ENCODE data around the gene KIAA0319L.
"Not testable (repeated sequence)": the region's sequence is repeated elsewhere in the genome, so short reads cannot be mapped to it uniquely, and the experiment has no call there.

The KIAA0319L gene

DNA sequence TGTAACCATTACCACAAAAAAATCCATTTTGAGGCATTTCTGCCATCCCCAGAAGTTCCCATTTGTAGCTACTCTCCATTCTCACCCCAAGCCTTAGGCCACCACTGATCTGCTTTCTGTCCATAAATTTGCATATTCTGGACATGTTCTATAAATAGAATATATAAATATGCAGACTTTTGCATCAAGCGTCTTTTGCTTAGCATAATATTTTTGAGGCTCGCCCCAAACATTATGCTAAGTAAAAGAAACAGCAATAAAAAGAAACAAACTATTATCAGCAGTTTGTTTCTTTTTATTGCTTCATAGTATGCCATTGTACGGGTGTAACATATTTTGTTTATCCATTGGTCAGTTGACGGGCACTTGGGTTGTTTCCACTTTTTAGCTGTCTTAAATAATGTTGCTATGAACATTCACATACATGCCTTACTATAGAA, 23.8 kb upstream of the KIAA0319L start:
- DNase-seq = no peak

DNA sequence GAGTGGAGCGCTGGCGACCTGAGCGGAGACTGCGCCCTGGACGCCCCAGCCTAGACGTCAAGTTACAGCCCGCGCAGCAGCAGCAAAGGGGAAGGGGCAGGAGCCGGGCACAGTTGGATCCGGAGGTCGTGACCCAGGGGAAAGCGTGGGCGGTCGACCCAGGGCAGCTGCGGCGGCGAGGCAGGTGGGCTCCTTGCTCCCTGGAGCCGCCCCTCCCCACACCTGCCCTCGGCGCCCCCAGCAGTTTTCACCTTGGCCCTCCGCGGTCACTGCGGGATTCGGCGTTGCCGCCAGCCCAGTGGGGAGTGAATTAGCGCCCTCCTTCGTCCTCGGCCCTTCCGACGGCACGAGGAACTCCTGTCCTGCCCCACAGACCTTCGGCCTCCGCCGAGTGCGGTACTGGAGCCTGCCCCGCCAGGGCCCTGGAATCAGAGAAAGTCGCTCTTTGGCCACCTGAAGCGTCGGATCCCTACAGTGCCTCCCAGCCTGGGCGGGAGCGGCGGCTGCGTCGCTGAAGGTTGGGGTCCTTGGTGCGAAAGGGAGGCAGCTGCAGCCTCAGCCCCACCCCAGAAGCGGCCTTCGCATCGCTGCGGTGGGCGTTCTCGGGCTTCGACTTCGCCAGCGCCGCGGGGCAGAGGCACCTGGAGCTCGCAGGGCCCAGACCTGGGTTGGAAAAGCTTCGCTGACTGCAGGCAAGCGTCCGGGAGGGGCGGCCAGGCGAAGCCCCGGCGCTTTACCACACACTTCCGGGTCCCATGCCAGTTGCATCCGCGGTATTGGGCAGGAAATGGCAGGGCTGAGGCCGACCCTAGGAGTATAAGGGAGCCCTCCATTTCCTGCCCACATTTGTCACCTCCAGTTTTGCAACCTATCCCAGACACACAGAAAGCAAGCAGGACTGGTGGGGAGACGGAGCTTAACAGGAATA, 20.1 kb upstream of the KIAA0319L start:
- DNase-seq = no peak

DNA sequence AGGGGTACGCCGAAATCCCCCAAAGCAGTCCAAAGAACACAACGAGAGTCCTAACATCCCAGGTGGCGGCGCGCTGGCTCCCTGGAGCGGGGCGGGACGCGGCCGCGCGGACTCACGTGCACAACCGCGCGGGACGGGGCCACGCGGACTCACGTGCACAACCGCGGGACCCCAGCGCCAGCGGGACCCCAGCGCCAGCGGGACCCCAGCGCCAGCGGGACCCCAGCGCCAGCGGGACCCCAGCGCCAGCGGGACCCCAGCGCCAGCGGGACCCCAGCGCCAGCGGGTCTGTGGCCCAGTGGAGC, 19.5 kb upstream of the KIAA0319L start:
- not testable (repeated sequence) for DNase-seq

DNA sequence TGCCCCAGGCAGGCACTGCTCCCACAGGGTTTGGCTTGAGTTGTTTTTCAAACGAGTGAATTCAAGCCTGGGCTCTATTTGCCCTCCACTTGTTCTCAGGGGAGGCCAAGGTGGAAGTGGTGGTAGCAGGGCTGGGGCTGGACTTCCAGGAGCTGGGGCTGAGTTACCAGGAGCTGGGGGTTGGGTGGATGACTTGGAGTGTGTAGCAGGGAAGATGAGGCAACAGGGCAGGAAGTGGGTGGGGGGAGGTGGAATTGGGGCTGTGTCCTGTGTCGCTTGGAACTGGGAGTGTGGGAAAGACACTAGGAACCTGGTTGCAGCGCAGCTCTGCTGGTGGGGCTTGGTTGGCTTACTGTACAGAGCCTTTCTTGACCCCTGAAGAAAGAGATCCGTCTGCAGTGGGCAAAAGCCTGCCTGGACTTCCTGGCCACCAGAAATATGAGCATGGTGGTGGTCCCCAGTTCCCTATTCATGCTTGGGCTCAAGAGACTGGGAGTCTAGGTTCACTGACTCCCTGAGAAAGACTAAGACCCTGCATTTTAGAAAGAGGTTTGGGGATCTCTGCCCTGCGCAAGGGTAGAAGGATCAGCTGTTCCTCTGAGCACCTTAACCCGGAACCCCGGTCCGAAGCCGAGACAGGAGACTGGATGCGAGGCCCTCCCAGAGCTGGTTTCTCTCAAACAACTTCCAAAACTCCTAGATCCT, 19.0 kb upstream of the KIAA0319L start:
- DNase-seq = peak; percentile 54

DNA sequence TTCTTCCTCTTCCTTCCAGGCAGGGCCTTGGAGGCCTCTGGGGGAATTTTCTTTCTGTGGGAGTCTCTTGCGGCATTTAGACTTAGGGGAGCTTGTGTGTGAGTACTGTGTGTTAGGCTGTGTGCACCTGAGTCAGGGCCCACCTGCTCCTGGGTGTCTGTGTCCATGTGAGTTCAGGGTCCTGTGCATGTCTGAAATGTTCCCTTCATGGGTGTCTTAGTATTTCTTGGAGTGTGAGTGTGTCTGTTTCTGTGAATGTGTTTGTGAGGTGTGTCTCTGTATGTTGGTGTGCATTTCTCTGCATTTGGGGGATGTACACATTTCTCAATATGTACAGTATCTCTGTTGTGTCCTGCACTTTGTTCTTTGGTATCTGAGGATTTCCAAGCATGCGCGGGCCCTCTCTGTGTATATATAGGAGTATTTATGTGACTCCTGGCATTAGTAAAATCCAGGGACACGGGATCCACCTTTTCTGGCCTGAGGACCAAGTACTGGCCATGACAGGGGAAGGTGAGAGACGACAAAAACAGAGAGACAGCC, 18.3 kb upstream of the KIAA0319L start:
- no peak for DNase-seq

DNA sequence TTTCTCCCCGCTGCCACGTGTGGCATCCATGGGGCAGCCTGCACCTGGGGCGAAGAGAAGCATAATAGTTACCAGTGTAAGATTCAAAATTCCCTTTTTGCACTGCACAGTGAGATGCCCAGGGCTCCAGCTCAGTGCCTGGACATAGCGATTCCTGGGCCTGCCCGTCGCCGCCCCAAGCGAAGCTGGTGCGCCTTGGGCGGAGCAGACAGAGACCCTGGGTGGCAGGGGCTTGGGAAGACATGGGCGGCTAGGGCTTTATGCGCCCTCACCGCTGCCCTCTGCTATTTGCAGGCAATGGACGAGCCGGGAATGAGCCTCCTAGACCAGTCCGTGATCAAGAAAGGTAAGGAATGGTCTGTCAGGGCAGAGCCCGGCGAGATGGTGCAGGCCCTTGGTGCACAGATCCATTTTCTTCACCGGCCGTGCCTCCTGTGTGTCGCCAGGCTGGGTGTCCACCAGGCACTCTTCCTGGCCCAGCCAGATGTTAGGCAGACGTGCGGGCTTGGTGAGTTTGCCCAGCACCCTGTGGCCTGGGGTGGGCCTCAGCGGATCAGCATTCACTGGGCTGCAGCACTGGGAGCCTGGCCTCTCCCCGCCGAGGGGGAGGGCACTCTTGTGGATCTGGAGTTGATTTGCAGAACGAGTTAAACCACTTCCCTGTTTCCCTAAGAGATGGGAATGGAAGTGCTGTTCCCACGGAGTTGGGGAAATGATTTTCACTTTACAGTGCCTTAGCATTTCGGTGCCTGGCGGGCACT, 17.6 kb upstream of the KIAA0319L start:
- no peak for DNase-seq

DNA sequence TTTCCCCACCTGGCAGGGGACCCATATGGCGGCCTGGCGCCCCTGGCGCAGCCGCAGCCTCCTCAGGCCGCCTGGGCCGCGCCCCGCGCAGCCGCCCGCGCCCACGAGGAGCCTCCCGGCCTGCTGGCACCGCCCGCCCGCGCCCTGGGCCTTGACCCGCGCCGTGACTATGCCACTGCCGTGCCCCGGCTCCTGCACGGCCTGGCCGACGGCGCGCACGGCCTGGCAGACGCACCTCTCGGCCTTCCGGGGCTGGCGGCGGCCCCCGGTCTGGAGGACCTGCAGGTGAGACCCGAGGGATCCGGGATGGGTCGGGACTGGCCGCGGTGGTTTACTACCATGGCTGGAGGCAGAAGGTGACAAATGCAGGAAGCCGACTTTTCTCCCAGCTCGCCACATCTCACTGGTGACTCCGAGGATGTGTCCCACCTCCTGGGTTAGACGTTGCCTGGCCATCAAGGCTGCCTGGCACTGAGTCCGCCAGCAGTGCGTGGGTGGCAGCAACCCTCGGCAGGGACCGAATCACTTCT, 17.0 kb upstream of the KIAA0319L start:
- DNase-seq = no peak

DNA sequence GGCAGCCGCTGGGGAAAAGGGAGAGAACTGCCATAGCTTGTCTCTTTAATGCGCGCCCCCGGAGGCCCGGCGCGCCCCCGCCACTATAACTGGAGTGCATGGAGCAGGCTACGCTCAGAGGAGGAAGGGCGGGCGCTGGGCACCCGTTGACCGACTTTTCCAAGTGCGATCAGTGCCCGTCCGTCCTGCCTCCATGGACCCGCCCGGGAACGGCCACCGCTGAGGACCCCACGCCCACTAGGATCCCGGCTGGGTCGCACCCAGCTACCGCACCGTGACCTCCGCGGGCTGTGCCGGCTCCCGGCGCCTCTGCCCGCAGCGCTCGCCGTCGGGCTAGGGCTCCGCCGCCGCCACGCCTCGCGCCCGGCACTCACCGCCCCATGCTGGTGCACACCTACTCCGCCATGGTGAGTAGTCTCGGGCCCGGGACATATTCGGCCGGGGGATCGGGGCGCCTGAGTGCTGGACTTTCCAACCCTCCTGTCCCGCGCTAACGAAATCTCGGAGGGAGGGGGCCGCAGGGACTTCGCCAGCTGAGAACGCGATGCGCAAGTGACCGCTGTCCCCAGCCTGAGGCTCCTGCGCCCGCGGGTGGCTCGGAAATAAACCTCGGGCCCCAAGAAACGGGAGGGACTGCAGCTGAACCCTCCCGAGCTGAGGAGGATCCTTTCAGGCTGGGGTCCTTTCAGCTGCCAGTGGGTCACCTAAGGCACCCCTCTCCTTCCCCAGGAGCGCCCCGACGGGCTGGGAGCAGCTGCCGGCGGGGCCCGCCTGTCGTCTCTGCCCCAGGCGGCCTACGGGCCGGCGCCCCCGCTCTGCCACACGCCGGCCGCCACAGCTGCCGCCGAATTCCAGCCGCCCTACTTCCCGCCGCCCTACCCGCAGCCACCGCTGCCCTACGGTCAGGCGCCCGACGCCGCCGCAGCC, 16.3 kb upstream of the KIAA0319L start, which contains the start of gene TFAP2E:
Gene TFAP2E, plus strand, starts transcription at position 117 of the 927 bp plus-strand sequence. Its CDS starts 264 bp downstream, at position 381.
- peak; percentile 37 for DNase-seq

DNA sequence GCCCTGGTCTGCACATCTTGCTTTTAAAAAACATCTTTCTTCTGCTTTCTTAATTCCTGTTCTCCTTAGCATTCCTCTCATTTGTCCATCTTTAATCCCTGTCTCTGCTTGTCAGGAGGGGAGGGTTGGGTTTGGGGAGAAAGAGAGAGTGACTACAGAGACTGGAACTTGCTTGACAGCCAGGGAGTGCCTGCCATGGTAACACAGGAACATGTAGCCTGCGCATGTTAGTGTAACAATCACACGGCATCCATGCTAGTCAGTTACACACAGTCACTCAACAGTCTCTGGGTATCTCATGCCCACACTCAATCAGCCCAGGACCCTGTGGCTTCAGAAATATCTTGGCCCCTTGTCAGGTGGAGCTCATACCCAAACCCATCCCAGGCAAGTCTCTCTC, 15.1 kb upstream of the KIAA0319L start:
- DNase-seq = no peak

DNA sequence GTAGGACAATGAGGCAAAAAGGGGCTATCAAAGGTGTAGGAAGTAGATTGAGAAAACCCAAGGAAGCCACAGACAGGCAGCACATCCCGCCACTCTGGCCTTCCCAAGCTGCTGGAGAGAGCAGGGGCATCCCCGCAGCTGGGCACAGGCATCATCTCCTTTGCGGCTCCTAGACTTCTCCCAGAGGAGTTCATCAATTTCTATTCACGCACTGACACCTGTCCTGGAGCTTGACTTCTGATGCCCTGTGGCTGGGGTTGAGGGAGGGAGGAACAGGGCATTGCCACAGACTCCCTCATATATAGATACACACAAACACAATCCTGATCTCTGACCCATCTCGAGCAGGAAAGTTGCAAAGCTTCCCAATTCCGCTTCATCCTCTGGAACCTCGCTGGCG, 14.1 kb upstream of the KIAA0319L start:
- no peak for DNase-seq

DNA sequence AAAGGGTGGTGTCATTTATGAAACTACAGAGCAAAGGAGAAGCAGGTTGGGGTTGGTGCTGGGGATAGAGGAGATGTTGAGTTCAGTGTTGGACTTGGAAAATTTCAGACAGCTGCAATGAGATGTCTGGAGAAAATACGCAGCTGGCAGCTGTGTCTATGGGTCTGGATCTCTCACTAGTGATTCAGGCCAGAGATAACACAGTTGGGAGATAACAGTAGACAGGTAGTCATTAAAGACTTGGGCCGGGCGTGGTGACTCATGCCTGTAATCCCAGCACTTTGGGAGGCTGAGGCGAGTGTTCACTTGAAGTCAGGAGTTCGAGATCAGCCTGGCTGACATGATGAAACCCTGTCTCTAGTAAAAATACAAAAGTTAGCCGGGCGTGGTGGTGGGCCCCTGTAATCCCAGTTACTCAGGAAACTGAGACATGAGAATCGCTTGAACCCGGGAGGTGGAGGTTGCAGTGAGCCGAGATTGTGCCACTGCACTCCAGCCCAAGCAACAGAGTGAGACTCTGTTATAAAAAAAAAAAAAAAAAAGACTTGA, 13.5 kb upstream of the KIAA0319L start:
- DNase-seq = no peak

DNA sequence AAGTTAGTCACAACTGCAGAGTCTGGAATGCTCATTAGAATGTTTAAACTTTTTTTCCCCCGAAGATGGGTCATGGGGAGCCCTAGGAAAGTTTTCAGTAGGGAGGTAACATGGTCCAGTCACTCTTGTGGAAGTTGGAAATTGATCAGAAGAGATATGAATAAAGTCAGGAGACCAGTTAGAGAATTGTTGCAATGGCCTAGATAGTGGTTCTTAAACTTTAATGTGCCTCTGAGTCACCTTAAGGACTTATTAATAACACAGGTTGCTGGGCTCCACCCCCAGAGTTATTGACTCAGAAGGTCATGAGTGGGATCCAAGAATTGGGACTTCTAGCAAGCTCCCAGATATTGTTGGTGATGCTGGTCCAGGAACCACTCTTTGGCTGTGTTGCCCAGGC, 12.7 kb upstream of the KIAA0319L start:
- DNase-seq = peak; percentile 33

DNA sequence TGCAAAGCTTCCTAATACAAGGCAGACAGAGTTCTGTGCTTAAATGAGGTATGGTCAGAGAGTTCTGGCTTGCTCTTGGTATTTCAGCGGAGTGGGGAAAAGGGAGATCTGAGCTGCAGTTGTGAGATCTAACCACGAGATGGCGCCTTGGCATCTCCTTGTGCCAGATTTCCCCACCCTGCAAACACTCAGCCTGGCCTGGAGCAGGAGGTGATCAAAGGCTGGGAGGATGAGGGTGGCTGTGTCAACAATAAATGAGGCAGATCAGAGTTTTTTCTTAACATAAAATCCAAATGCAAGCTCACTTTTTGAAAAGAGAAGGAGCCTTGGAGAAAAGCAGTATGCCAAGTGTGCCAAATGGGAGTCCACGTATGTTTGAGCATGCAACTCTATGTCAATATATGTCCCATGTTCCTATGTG, 11.8 kb upstream of the KIAA0319L start:
- peak; percentile 65 for DNase-seq

DNA sequence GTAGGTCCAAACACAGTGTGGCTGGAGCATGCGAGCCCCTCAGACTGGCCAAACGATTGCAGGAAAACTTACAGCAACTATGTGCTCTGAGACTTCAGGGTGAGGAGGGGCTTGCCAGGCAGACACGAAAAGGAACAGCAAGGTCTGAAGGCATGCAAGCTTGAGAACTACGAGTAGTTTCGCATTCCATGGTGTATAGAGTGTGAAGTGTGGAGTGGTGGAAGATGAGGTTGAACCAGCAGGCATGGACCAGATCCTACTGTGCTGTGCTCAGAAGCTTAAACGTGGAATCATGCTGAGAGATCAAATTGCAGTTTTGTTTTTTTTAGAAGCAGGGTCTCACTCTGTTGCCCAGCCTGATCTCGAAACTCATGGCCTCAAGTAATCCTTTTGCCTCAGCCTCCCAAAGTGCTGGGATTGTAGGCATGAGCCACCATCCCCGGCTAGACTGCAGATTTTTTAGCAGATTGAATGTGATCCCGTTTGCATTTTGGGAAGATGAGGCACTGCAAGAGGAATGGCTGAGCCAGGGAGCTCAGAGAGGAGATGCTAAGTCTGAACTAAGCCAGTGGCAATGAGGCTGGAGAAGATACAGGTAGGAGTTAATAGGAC, 10.8 kb upstream of the KIAA0319L start:
- DNase-seq = no peak

DNA sequence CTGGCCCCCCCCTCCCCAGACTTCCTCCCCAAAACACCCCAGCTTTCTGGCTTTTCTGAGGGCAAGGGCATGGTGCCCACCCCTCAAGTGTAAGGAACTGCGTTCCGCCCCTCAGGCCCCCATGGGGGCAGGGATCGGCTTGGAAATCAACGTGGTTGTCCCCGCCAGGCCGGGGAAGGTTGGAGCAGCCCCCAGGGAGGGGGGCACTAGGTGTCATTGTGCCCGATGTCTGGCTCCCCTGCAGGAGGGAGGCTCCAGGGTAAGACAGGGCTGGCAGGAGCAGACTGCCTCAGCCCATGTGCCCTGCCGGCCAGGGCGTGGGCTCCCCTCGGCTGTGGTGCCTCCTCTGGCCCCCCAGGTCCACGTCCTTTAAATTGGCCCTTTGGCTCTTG, 8.5 kb upstream of the KIAA0319L start:
- no peak for DNase-seq

DNA sequence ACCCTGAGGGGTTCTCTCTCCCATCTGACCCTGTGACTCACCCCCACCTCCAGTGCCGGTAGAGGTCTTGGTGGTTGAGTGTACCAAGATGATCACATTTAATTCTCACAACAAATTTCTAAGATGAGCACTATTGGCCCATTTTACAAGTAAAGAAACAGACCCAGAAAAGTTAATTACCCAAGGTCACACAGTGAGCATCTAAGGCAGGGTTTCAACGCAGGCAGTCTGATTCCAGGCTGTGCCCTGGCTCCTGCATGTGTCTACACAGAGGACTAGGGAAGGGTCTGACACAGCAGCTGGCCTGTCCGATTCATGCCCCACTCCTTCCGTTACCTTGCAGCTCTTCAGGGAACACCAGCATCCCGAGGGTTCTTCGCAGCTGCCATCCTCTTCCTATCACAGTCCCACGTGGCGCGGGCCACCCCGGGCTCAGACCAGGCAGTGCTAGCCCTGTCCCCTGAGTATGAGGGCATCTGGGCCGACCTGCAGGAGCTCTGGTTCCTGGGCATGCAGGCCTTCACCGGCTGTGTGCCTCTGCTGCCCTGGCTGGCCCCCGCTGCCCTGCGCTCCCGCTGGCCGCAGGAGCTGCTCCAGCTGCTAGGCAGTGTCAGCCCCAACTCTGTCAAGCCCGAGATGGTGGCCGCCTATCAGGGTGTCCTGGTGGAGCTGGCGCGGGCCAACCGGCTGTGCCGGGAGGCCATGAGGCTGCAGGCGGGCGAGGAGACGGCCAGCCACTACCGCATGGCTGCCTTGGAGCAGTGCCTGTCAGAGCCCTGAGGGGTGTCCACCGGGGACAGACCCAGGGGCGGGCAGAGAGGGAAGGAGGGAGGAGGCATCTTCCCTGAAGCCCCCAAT, 7.9 kb upstream of the KIAA0319L start:
- no peak for DNase-seq

DNA sequence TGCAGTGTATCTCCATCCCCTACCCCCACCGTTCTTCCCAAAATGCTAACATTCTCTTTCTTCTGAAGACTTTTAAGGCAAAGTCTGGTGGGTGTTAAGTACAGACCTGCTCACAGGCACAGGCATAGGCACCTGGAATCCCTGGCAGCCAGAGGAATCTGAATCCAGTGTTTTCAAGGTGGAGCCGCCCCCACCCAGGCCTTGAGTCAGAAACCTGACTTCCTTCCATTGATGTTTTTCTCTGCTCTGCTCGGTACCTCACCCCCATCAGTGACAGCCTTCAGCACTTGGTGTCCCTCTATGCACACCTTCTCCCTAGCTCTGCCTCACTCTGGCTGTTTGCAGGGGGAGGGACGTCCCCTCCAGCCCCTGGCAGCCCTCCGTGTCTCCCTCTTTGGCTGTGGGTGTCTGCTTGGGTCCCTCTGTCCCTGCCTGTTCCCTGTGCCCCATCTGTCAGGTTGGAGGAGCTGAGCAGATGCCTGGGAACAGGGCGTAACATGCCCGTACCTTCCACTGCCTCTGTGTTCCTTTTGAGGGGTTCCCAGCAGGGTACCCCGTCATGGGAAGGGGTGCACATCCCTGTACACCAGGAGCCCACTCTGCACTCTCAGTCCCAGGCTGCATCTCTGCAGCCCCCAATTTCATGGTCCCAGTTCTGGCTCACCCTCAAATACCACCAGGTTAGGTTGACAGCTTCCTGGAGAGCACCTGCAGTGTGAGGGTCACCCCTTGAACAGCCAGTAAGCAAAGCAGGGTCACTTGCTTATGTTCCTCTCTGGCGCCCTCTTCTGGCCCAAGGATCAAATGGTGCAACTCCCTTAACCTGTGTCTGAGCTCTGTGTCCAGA, 7.1 kb upstream of the KIAA0319L start:
- peak; percentile 66 for DNase-seq

DNA sequence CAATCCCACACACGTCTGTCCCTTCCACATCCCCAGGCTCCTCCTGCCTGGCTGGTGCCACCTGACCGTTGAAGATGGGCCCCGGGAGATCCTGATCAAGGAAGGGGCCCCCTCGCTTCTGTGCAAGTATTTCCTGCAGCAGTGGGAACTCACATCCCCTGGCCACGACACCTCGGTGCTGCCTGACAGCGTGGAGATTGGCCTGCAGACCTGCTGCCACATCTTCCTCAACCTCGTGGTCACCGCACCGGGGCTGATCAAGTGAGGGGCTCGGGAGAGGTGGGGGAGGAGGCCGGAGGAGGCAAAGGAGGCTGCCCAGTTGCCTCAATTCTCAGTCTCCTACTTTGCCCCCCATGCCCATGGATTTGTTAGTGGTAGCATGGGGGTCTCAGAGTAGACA, 6.0 kb upstream of the KIAA0319L start:
- DNase-seq = no peak
